Osteoblast (primary cell): ENCODE data around the gene ACSM2B. TPM values are rescaled to one million over a fixed set of nuclear protein-coding genes. Genes with fewer than 3 reads are reported as not detected.
"Not testable (repeated sequence)": the region's sequence is repeated elsewhere in the genome, so short reads cannot be mapped to it uniquely, and the experiment has no call there.

ENCODE experiments used
- DNase-seq: peaks from one replicate; pipeline ENCODE4 v3.0.0; 2011; ENCODE audit warnings: low spot score, mixed read lengths; ENCODE audit not compliant: insufficient read length; ENCODE audit errors: missing footprints
- H2AFZ ChIP-seq: 2 replicates; pipeline ENCODE4 v1.6.0; 2011; ENCODE audit warnings: mild to moderate bottlenecking, low read length
- H3K27ac ChIP-seq: 2 replicates; pipeline ENCODE4 v1.5.1; 2011; ENCODE audit warnings: mild to moderate bottlenecking, low read depth, low read length, moderate library complexity
- H3K27me3 ChIP-seq: 2 replicates; pipeline ENCODE4 v1.6.0; 2012; ENCODE audit warnings: mild to moderate bottlenecking, control low read depth, inconsistent platforms, low read length, moderate library complexity; ENCODE audit not compliant: insufficient read depth
- H3K36me3 ChIP-seq: 2 replicates; pipeline ENCODE4 v1.5.1; 2011; ENCODE audit warnings: mild to moderate bottlenecking, low read length, control low read depth, moderate library complexity; ENCODE audit not compliant: insufficient read depth
- H3K4me1 ChIP-seq: 2 replicates; pipeline ENCODE4 v1.5.1; 2011; ENCODE audit warnings: mild to moderate bottlenecking, low read length, control low read depth, moderate library complexity; ENCODE audit not compliant: insufficient read depth
- H3K4me2 ChIP-seq: 2 replicates; pipeline ENCODE4 v1.6.0; 2011; ENCODE audit warnings: mild to moderate bottlenecking, low read length; ENCODE audit not compliant: insufficient read depth
- H3K4me3 ChIP-seq: fragments of 200-600 bp; sonication (generic); 3 replicates; pipeline ENCODE4 v1.5.1; 2012; ENCODE audit warnings: mild to moderate bottlenecking, low read length, inconsistent platforms; ENCODE audit not compliant: insufficient read depth
- H3K79me2 ChIP-seq: 2 replicates; pipeline ENCODE4 v1.6.0; 2012; ENCODE audit warnings: mild to moderate bottlenecking, low read length, control low read depth, inconsistent platforms; ENCODE audit not compliant: insufficient read depth
- H3K9me3 ChIP-seq: 2 replicates; pipeline ENCODE4 v1.5.1; 2011; ENCODE audit warnings: low read depth, low read length, control low read depth
- H4K20me1 ChIP-seq: 2 replicates; pipeline ENCODE4 v1.6.0; 2012; ENCODE audit warnings: mild to moderate bottlenecking, low read length, control low read depth; ENCODE audit not compliant: insufficient read depth
- CTCF ChIP-seq: IDR thresholded peaks from 2 replicates; pipeline ENCODE4 v1.5.1; 2011; ENCODE audit warnings: mild to moderate bottlenecking, low read depth, low read length, moderate library complexity; ENCODE audit errors: extremely low read depth
- small RNA-seq: library from RNA; depleted of rRNA; stranded (forward); fragments of <200 nt; gene quantifications from one replicate; pipeline ENCODE3, GENCODE V24; 2012
- total RNA-seq: library from RNA; depleted of rRNA; stranded (reverse); fragments of >200 nt; gene quantifications from 2 replicates; pipeline ENCODE4 v1.2.3, GENCODE V29; 2012

ACSM2B gene
- total RNA-seq, 1 donor, result not detected

- Histone ChIP-seq H3K79me2 (no peaks in the 10 kb centered on the region), H3K27ac (no peak overlapping the region), H3K27me3 (no peaks in the 10 kb centered on the region), H4K20me1 (no peaks in the 10 kb centered on the region), H2AFZ (no peak overlapping the region), H3K36me3 (no peaks in the 10 kb centered on the region), H3K9me3 (no peaks in the 10 kb centered on the region), H3K4me3 (no peak overlapping the region), H3K4me2 (no peak overlapping the region), H3K4me1 (no peaks in the 10 kb centered on the region)
- DNase-seq, result no peak
- no peak for TF ChIP-seq CTCF
These were observed 65.8 kb downstream of the ACSM2B start for GRCh38 chr16:20510323-20510722.

DNA sequence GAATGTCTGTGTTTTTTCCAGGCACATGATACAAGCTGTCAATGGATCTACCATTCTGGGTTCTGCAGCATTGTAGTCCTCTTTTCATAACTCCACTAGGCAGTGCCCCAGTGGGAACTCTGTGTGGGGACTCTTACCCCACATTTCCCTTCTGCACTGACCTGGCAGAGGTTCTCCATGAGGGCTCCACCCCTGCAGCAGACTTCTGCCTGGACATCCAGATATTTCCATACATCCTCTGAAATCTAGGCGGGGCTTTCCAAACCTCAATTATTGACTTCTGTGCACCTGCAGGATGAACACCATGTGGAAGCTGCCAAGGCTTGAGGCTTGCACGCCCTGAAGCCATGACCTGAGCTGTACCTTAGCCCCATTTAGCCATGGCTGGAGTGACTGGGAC, 68.9 kb downstream of the ACSM2B start:
- TF ChIP-seq CTCF, result no peak
- Histone ChIP-seq H3K27ac (no peak overlapping the region), H3K27me3 (no peaks in the 10 kb centered on the region), H4K20me1 (no peaks in the 10 kb centered on the region), H3K9me3 (no peaks in the 10 kb centered on the region), H3K36me3 (no peaks in the 10 kb centered on the region), H3K4me2 (no peak overlapping the region), H3K4me3 (no peak overlapping the region), H2AFZ (no peak overlapping the region), H3K79me2 (no peaks in the 10 kb centered on the region), H3K4me1 (no peaks in the 10 kb centered on the region)
- DNase-seq, result no peak

- Histone ChIP-seq H3K9me3 (no peaks in the 10 kb centered on the region), H2AFZ (no peak overlapping the region), H4K20me1 (no peaks in the 10 kb centered on the region), H3K27ac (no peak overlapping the region), H3K4me3 (no peak overlapping the region), H3K36me3 (no peaks in the 10 kb centered on the region), H3K4me1 (no peaks in the 10 kb centered on the region), H3K4me2 (no peak overlapping the region), H3K79me2 (no peaks in the 10 kb centered on the region), H3K27me3 (no peaks in the 10 kb centered on the region)
- no peak for DNase-seq
- TF ChIP-seq CTCF, result no peak
These were observed 71.7 kb downstream of the ACSM2B start for GRCh38 chr16:20504418-20504817.

- H3K4me2 ChIP-seq, H3K27me3 ChIP-seq, DNase-seq, H4K20me1 ChIP-seq, H3K4me1 ChIP-seq, H3K4me3 ChIP-seq, H3K27ac ChIP-seq, H3K9me3 ChIP-seq, H3K79me2 ChIP-seq, H2AFZ ChIP-seq, H3K36me3 ChIP-seq: not testable (repeated sequence)
These were observed 84.7 kb downstream of the ACSM2B start for GRCh38 chr16:20491448-20491847.

- H3K4me2 ChIP-seq, H3K9me3 ChIP-seq, H2AFZ ChIP-seq, H3K79me2 ChIP-seq, H4K20me1 ChIP-seq, H3K4me1 ChIP-seq, H3K27me3 ChIP-seq, H3K4me3 ChIP-seq, DNase-seq, H3K27ac ChIP-seq, H3K36me3 ChIP-seq: not testable (repeated sequence)
These were observed 85.2 kb downstream of the ACSM2B start for GRCh38 chr16:20490994-20491393.

Small RNAs within 50 kb of the gene (small RNA-seq; reads per million reads assigned to genes)
- not detected for gene AC141273.3

Other genes starting within 250 kb of the ACSM2B start
- gene GP2, start 248.9 kb downstream of the ACSM2B start, total RNA-seq, result not detected in 2 replicates
- not detected in 2 replicates for gene UMOD, start 223.7 kb downstream of the ACSM2B start, total RNA-seq
- not detected in 2 replicates for gene PDILT, start 171.6 kb downstream of the ACSM2B start, total RNA-seq
- 11.9 and 14.4 TPM in 2 replicates for gene ACSM5, start 166.8 kb downstream of the ACSM2B start, total RNA-seq
- not detected in 2 replicates for gene ACSM2A, start 124.8 kb downstream of the ACSM2B start, total RNA-seq
- not detected in 2 replicates for gene ACSM1, start 121.3 kb upstream of the ACSM2B start, total RNA-seq
- 78.9 and 82.5 TPM in 2 replicates for gene THUMPD1, start 165.5 kb upstream of the ACSM2B start, total RNA-seq
- 0.88 and 1.1 TPM in 2 replicates for gene ACSM3, start 187.6 kb upstream of the ACSM2B start, total RNA-seq
- 20.6 and 21.0 TPM in 2 replicates for gene ERI2, start 230.1 kb upstream of the ACSM2B start, total RNA-seq
- 3.6 and 6.2 TPM in 2 replicates for gene REXO5, start 230.2 kb upstream of the ACSM2B start, total RNA-seq